Natural killer cell (primary cell): ENCODE results near the gene HOXD1. TPM values are rescaled to one million over a fixed set of nuclear protein-coding genes. Genes with fewer than 3 reads are reported as not detected.

Source experiments
- ATAC-seq, 3 donors: fragments of 150-1000 bp in 2 of 3; fragments of 200-7000 bp in 1 of 3; cut with Tn5 transposase; 1 replicate in 1 of 3; 2 replicates in 2 of 3; pipeline ENCODE4 v1.10.0; 2021; ENCODE audit warnings: mild to moderate bottlenecking in 2 of 3, moderate library complexity in 2 of 3
- DNase-seq, 2 donors: peaks; one replicate each; pipeline versions ENCODE4 v3.0.0 to v3.0.0-alpha.2; 2013 to 2021; ENCODE audit warnings: mixed read lengths in 1 of 2
- H3K27ac ChIP-seq: one replicate; pipeline ENCODE4 v1.5.1; 2013; ENCODE audit warnings: mild to moderate bottlenecking, low read length
- H3K27me3 ChIP-seq: one replicate; pipeline ENCODE4 v1.6.1; 2013; ENCODE audit warnings: low read length; ENCODE audit not compliant: control insufficient read depth, insufficient read depth
- H3K36me3 ChIP-seq: one replicate; pipeline ENCODE4 v1.6.1; 2013; ENCODE audit warnings: low read length; ENCODE audit not compliant: control insufficient read depth, insufficient read depth
- H3K4me1 ChIP-seq: one replicate; pipeline ENCODE4 v1.6.1; 2013; ENCODE audit warnings: low read length; ENCODE audit not compliant: control insufficient read depth, insufficient read depth
- H3K4me3 ChIP-seq: one replicate; pipeline ENCODE4 v1.5.1; 2013; ENCODE audit warnings: low read length
- H3K9me3 ChIP-seq: one replicate; pipeline ENCODE4 v1.6.1; 2013; ENCODE audit warnings: low read length; ENCODE audit not compliant: control insufficient read depth, insufficient read depth
- H3K27ac Mint-ChIP-seq, 2 donors: one replicate each; pipeline ENCODE4 v1.8.0; 2022; ENCODE audit warnings: mild to moderate bottlenecking in 2 of 2, mixed read lengths in 2 of 2, moderate library complexity in 1 of 2
- H3K27me3 Mint-ChIP-seq, 2 donors: one replicate each; pipeline ENCODE4 v1.8.0; 2022; ENCODE audit warnings: low read depth in 2 of 2, mixed read lengths in 2 of 2
- H3K36me3 Mint-ChIP-seq: one replicate; pipeline ENCODE4 v1.8.0; 2022; ENCODE audit warnings: mixed read lengths
- H3K4me1 Mint-ChIP-seq, 2 donors: one replicate each; pipeline ENCODE4 v1.8.0; 2022; ENCODE audit warnings: mixed read lengths in 2 of 2
- H3K4me3 Mint-ChIP-seq: one replicate; pipeline ENCODE4 v1.8.0; 2022; ENCODE audit warnings: mild to moderate bottlenecking, moderate library complexity, mixed read lengths
- H3K9me3 Mint-ChIP-seq, 2 donors: one replicate each; pipeline ENCODE4 v1.8.0; 2022; ENCODE audit warnings: mixed read lengths in 2 of 2
- WGBS: methylation state at CpG from one replicate; pipeline ENCODE4 v1.1.7; 2013; ENCODE audit warnings: missing lambda C conversion rate; ENCODE audit not compliant: insufficient coverage; 5-methylcytosine and 5-hydroxymethylcytosine counted together
- intact Hi-C: fragments of 100-400 bp; cut with micrococcal nuclease; formaldehyde crosslinking; loops from one replicate; pipeline ENCODE4 v1.14.2; 2022
- total RNA-seq, 4 donors: library from RNA; stranded (reverse); fragments of 120-200 nt in 1 of 4; gene quantifications; one replicate each; pipeline versions ENCODE4 v1.2.3 to v1.2.4, GENCODE V29; 2013 to 2022
- TF ChIP-seq, protein P1 (sequence below): fragments of 200-600 bp; IDR thresholded peaks from one replicate; pipeline ENCODE4 v1.8.0; 2022; ENCODE audit warnings: antibody characterized with exemption

HOXD1 gene
- total RNA-seq, 3 donors from 2014 or later (not counting 1 experiment from before 2014, with no cell fraction given): 0.12 TPM; not detected in 2

DNA sequence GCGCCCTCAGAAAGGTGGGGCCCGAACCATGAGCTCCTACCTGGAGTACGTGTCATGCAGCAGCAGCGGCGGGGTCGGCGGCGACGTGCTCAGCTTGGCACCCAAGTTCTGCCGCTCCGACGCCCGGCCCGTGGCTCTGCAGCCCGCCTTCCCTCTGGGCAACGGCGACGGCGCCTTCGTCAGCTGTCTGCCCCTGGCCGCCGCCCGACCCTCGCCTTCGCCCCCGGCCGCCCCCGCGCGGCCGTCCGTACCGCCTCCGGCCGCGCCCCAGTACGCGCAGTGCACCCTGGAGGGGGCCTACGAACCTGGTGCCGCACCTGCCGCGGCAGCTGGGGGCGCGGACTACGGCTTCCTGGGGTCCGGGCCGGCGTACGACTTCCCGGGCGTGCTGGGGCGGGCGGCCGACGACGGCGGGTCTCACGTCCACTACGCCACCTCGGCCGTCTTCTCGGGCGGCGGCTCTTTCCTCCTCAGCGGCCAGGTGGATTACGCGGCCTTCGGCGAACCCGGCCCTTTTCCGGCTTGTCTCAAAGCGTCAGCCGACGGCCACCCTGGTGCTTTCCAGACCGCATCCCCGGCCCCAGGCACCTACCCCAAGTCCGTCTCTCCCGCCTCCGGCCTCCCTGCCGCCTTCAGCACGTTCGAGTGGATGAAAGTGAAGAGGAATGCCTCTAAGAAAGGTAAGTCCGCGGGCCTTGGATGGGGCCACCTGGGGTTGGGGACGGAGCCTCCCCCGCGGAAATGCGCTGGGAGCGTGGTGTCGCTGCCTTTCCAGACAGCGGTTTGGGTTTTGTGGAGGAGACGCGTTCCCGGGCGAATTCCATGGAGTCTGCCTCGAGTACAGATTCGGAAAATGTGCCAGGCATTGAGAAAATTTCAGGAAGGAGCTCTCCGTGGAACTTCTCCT lies 559 bp downstream of the HOXD1 start:
- 4% methylated on average over 98 of the region's 98 CpGs for WGBS
- TF ChIP-seq, protein P1, sequence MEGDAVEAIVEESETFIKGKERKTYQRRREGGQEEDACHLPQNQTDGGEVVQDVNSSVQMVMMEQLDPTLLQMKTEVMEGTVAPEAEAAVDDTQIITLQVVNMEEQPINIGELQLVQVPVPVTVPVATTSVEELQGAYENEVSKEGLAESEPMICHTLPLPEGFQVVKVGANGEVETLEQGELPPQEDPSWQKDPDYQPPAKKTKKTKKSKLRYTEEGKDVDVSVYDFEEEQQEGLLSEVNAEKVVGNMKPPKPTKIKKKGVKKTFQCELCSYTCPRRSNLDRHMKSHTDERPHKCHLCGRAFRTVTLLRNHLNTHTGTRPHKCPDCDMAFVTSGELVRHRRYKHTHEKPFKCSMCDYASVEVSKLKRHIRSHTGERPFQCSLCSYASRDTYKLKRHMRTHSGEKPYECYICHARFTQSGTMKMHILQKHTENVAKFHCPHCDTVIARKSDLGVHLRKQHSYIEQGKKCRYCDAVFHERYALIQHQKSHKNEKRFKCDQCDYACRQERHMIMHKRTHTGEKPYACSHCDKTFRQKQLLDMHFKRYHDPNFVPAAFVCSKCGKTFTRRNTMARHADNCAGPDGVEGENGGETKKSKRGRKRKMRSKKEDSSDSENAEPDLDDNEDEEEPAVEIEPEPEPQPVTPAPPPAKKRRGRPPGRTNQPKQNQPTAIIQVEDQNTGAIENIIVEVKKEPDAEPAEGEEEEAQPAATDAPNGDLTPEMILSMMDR: no peak
- Histone ChIP-seq H3K36me3 (no peaks in the 10 kb centered on the region), H3K4me3 (no peak overlapping the region), H3K27me3 (peaks cover 40% of the 10 kb centered on the region), H3K4me1 (peaks cover 20% of the 10 kb centered on the region), H3K9me3 (no peaks in the 10 kb centered on the region), H3K27ac (no peak overlapping the region)
- Mint-ChIP-seq H3K27ac (no peak overlapping the region), H3K4me3 (peak overlapping the region; percentile 72), H3K36me3 (peaks cover 8% of the 10 kb centered on the region), H3K4me1 (peaks cover 13 to 16% of the 10 kb centered on the region in 2 donors), H3K9me3 (no peaks in the 10 kb centered on the region), H3K27me3 (peaks cover 56 to 80% of the 10 kb centered on the region in 2 donors)
- intact Hi-C loops: no loop called here
- DNase-seq (peak in 1 of 2 donors; percentile 17), ATAC-seq (peak in 1 of 3 donors; percentile 62)

DNA sequence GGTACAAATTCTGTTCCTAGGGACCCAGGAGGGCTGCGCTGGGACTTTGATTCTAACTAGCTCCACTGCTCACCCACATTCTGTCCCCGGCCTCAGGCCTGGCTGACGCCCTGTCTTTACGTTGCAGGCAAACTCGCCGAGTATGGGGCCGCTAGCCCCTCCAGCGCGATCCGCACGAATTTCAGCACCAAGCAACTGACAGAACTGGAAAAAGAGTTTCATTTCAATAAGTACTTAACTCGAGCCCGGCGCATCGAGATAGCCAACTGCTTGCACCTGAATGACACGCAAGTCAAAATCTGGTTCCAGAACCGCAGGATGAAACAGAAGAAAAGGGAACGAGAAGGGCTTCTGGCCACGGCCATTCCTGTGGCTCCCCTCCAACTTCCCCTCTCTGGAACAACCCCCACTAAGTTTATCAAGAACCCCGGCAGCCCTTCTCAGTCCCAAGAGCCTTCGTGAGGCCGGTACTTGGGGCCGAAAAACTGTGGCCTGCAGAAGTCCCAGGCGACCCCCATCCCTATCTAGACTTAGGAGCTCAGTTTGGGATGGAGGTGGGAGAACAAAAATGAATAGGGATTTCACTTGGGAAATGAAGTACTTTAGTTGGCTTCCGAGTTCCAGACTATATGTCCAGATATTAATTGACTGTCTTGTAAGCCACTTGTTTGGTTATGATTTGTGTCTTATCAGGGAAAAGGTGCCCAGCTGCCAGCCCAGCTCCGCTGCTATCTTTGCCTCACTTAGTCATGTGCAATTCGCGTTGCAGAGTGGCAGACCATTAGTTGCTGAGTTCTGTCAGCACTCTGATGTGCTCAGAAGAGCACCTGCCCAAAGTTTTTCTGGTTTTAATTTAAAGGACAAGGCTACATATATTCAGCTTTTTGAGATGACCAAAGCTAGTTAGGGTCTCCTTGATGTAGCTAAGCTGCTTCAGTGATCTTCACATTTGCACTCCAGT lies 1.5 kb downstream of the HOXD1 start:
- H3K4me1 Mint-ChIP-seq: peaks cover 13 to 16% of the 10 kb centered on the region in 2 donors
- TF ChIP-seq, protein P1: no peak
- no peak for DNase-seq
- 6% methylated on average over 26 of the region's 28 CpGs for WGBS
- no peak overlapping the region for H3K4me3 ChIP-seq
- peak overlapping the region; percentile 72 for H3K4me3 Mint-ChIP-seq
- intact Hi-C loops: no loop called here
- H3K36me3 Mint-ChIP-seq: peaks cover 8% of the 10 kb centered on the region
- H3K36me3 ChIP-seq: no peaks in the 10 kb centered on the region
- no peak for ATAC-seq
- no peaks in the 10 kb centered on the region for H3K9me3 Mint-ChIP-seq
- no peaks in the 10 kb centered on the region for H3K9me3 ChIP-seq
- H3K4me1 ChIP-seq: peaks cover 20% of the 10 kb centered on the region
- no peak overlapping the region for H3K27ac Mint-ChIP-seq
- H3K27me3 Mint-ChIP-seq: peaks cover 59 to 82% of the 10 kb centered on the region in 2 donors
- no peak overlapping the region for H3K27ac ChIP-seq
- H3K27me3 ChIP-seq: peaks cover 40% of the 10 kb centered on the region

DNA sequence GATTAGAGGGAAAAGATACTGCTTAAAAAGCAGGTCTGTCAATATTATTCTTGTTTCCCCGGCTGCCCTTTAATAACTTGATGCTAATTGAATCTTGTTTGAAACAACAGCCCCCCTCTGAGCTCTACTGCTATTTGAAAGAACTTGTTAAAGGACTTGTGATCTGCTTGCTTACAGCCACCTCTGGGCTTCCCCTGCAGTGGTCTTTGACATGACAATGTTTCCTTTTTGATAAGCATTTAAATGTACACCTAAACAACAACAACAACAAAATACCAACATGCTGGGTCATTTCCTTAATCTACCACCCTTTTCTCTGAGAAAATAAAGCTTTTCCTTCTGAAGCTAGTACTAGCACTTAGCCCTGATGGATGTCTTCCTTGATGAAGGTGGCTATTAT lies 3.9 kb downstream of the HOXD1 start:
- Histone ChIP-seq H3K27ac (no peak overlapping the region), H3K9me3 (no peaks in the 10 kb centered on the region), H3K27me3 (peaks cover 48% of the 10 kb centered on the region), H3K4me3 (no peak overlapping the region), H3K4me1 (peaks cover 20% of the 10 kb centered on the region), H3K36me3 (no peaks in the 10 kb centered on the region)
- no peak for DNase-seq
- intact Hi-C loops: no loop called here
- no peak overlapping the region for H3K4me3 Mint-ChIP-seq
- H3K27ac Mint-ChIP-seq: no peak overlapping the region
- H3K9me3 Mint-ChIP-seq: peaks cover 0 to 3% of the 10 kb centered on the region in 2 donors
- H3K36me3 Mint-ChIP-seq: no peaks in the 10 kb centered on the region
- ATAC-seq: no peak
- peaks cover 10 to 12% of the 10 kb centered on the region in 2 donors for H3K4me1 Mint-ChIP-seq
- TF ChIP-seq, protein P1: no peak
- H3K27me3 Mint-ChIP-seq: peaks cover 54 to 75% of the 10 kb centered on the region in 2 donors
- 17% methylated on average over 1 of the region's 1 CpG for WGBS
